GM19238 (cell line): ENCODE measurements around the gene FBN2.
"Not testable (repeated sequence)": the region's sequence is repeated elsewhere in the genome, so short reads cannot be mapped to it uniquely, and the experiment has no call there.

Experiments used
- DNase-seq: peaks from one replicate; pipeline ENCODE4 v3.0.0; 2011; ENCODE audit warnings: low spot score; ENCODE audit not compliant: insufficient read length

Gene FBN2

DNA sequence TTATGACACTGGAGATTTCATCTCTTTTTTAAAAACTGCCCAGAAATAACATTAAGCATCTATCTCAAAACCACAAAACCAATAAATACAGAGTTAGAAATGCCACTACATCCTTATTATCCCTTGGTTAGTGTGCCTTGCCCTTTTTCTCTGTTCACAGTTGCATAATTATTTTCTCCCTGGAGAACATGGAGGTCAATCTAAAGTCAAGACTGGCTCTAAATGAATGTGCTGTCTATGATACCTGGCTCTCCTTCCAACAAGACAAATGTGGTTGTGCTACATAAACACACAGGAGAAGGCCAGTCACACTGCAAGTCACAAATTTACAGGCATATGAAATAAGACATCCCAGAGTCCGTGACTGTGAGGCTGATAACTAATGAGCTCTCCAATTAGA lies 2.8 kb downstream of the FBN2 start:
- no peak for DNase-seq

DNA sequence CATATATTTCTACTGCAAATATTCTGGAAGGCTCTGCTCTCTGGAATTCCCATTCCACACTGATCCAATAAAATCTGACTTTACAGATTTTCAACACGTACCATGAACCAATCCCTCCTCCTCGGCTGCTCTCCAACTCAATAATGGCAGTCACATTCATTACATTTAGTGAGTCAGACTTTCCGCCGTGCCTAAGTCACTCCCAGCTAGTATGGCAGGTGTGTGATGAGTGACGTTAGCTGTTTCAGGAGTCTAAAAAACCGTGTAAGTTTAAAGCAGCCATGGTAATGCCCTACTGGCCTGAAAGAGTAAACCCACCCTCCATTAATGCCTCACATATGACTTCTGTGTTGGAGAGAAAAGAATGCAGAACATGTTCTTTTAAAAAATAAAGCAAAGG lies 3.3 kb downstream of the FBN2 start:
- DNase-seq = no peak

DNA sequence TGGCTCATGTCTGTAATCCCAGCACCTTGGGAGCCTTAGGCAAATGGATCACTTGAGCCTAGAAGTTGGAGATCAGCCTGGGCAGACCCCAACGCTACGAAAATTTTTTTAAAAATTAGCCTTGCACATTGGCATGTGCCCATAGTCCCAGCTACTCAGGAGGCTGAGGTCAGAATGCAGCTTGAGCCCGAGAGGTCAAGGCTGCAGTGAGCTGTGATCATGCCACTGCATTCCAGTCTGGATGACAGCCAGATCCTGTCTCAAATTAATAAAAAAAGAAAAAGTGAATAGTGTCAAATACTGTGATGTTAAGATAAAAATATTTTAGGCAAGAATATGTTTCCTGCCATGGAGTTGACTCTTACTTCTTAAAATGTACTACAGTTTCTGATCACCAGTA lies 5.3 kb downstream of the FBN2 start:
- DNase-seq = no peak

DNA sequence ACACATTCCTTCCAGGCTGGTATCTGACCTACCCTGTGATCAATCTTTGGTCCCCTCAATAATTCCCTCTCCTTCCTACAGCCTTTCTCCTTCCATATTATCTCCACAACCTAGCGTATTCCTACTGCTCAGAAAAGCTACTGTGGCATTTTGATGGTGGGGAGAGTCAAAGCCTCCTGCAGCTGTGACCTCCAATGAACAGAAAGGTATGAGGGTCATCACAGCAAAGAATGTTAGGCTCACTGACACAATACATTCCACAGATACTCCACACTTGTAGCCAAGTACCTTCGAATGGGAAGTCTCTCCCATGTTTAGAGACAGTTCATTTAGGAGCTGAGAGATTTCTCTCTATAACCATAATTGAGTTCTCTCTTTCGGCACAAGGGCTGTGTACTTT lies 5.9 kb downstream of the FBN2 start:
- DNase-seq = no peak

DNA sequence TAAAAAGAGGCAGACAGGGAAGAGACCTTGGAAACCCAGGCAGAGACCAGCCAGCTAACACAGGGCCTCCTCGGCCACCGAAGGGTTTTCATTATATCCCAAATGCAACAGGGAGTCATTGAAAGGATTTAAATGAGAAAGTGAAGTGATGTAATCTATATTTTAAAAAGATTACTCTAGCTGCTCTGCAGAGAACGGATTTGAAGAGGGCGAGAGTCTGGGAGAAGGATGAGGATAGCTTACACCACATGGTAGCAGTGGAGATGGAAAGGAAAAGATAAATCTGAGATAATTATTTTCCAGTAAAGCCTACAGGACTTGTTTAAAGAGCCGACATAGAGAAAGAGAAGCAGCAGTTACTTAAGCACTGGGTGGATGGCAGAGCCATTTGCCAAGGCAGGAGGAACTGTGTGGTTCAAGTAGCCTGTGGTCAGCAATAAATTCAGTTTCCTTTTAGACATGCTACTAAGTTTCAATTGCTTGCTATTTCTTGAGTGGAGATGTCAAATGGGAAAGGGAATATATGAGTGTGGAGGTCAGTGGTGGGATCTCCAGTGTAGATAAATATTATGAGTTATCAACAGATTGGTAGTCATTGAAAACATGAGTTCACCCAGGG lies 9.3 kb downstream of the FBN2 start:
- no peak for DNase-seq

DNA sequence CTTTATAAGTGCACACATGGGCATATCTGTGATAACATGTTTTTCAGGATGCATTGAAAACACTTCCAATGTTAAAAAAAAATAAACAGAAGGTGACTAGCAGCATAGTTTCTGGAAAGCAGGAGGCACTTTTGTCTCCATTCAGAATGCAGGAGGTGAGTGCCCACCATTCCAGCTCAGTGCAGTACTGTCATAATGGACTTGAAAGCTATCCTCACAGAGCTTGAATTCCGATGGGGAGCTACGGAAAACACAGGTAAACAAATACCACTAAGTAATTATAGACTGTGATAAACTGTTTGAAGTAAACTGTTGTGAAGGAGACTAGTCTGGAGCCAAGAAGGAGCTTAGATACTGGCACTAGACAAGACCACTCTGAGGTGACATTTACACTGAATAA lies 9.9 kb downstream of the FBN2 start:
- DNase-seq = no peak

DNA sequence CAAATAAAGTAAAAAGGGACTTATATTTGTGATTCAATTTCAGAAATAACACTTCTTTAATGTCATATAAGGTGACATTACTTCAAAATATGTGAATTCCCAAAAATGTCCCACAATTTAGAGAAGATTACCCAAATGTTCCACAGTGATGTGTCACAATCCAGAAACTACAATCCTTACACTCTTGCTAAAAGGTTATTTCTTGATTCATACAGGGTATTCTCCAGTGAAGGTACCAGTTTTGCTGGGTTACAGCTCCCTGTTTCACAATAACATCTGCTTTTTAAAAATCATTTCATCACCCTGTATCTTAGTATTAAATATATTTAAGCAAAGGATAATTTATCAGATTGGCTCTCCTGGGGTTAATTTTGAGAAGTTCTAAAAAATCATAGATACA lies 11.0 kb downstream of the FBN2 start:
- no peak for DNase-seq

DNA sequence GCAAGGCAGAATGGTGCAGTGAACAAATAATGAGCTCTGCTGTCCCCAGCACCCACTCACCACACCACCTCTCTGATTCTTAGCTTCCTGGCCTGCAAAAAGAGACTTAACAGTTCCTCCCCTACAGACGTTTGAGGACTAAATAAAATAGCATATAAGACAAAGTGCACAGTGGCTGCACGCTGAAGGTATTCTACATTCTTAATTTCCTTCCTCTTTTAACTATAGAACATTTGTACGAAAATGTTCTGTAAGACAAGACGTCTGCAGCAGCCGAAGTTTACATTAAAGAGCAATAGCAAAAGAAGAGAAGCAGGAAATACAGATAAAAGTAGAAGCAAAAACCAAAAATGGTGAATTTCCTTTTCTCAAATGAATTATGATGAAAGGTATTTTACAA lies 15.7 kb downstream of the FBN2 start:
- DNase-seq = no peak

DNA sequence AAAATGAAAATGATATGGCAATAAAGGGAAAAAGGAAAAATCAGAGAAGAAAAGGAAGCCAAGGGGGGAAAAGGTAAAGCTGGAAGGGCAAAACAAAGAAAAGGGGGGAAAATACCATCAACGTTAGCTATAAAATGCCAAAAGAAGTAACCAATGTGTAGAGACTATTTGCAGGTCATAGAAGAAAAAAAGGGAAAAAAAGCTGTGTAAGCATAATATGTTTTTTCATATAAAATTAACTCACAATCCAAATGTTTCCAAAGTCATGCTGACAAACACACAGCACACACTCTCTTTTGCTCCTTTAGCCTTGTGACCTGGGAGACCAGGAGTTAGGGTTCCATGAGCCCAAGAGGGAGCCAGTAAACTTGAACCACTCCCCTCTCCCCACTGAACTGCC lies 18.2 kb downstream of the FBN2 start:
- no peak for DNase-seq

DNA sequence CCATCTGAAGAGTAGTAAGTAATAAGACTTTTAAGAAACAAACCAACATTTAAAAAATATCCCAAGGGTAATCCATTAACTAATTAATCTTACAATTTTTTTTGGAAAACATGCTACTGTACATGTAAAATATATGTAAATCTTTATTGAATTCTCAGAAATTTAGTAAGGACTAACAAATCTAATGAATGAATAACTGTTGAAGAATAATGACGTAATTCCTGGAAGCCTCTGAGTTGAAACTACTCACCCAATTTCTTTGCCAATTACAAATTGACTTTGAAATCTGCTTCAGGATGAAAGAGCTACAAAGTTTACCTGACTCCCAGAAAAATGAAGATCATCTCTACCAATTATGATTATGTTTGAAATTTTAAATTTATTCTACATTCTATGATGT lies 21.1 kb downstream of the FBN2 start:
- DNase-seq = no peak

DNA sequence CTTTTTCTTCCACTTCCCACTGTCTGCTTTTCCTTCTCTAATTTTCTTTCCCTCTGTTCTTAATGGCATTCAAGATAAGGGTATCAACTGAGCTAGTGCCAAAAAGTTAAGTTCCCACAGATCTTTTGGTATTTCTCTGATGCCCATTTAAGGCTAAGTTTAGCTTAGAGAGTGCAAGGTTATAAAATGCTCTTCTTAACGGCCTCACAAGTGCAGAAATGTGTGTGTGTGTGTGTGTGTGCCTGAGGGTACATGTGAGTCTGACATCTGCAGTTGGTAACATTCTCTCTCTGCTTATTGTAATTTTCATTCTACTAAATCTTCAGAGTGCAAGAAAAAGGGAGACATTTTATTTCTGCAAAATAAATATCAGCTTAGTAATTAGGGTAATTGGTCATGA lies 24.2 kb downstream of the FBN2 start:
- DNase-seq = no peak

DNA sequence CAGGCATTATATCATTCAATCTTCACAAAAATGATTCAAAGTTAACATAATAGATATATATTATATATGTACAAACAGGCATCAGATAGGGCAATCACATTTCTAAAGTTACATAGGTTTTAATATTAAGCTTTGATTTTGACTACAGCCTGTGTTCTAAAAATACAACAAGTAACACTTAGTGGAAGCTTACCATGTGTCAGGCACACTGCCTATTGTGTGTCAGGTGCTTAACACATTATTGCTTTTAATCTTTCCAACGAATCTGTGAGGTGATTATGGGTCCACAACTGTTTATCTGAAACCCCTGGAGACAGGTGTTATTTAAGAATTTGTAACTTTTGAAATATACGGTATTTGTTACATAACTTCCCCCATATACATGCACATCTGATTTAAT lies 25.2 kb downstream of the FBN2 start:
- no peak for DNase-seq

DNA sequence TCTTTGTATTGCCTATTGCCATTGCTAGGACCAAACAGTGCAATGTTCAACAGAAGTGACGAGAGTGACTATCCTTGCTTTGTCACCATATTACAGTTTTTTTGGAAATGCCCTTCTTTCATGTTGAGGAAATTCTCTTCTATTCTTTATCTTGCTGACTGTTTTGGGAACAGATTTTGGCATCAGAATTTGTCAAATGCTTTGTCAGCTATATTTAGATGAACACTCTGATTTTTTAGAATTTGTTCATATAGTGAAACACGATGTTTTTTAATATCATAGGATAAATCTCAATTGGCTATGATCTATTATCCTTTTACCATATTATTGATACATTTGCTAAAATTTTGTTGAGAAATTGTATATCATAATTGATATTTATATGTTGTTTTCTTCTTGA lies 31.4 kb downstream of the FBN2 start:
- no peak for DNase-seq

DNA sequence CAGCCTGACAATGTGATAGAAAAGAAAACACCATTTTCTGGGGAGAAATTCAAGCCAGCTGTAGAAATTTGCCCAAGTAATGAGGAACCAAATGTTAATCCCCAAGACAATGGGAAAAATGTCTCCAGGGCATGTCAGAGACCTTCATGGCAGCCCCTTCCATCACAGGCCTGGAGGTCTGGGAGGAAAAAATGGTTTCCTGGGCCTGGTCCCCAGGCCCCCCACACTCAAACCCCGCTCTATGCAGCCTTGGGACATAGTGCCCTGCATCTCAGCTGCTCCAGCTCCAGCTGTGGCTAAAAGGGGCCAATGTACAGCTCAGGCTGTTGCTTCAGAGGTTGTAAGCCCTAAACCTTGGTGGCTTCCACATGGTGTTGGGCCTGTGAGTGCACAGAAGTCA lies 34.3 kb downstream of the FBN2 start:
- DNase-seq = not testable (repeated sequence)

DNA sequence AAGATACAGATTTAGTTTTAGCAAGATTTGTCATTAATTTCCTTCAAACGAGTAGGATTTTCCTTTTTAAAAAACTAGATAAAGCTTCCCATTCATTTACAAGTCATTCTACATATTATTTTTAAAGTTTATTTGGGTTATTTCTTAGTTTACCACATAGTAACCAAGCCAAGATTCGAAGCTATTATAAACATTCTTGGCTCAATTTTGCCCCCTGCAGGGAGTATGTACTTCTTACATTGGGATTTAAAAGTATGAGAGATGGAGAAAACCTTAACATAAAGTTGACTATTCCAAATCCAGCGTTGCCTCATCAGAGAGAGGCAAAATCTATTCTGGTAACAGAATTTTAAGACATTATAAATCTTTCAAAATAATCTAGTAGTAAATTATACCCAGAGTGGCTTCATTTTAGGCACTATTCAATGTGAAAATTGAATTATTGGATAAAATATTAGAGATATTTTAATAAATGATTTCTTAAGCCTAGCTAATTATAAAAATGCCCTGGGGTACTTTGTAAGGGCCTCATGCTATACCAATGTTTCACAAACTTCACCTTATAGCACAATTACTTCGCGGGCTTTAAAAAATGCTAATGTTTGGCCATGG lies 39.1 kb downstream of the FBN2 start:
- DNase-seq = no peak

DNA sequence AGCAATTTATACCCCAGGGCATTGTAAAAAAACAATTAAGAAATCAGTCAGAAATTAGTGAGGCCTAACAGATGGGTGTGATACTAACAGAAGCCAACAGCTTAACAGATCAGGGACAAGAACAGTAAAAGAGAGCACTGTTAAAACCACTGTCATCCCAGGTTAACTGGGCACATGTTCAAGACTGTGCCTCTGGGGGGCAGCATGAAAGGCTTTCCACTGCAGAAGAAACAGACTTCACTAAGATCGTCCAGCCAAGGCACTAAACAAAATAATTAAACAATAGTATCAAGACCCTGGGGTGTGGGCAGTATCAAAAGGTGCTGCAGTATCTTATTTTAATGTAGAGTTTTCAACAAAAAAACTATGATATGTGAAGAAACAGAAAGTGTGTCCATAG lies 43.5 kb downstream of the FBN2 start:
- DNase-seq = no peak

DNA sequence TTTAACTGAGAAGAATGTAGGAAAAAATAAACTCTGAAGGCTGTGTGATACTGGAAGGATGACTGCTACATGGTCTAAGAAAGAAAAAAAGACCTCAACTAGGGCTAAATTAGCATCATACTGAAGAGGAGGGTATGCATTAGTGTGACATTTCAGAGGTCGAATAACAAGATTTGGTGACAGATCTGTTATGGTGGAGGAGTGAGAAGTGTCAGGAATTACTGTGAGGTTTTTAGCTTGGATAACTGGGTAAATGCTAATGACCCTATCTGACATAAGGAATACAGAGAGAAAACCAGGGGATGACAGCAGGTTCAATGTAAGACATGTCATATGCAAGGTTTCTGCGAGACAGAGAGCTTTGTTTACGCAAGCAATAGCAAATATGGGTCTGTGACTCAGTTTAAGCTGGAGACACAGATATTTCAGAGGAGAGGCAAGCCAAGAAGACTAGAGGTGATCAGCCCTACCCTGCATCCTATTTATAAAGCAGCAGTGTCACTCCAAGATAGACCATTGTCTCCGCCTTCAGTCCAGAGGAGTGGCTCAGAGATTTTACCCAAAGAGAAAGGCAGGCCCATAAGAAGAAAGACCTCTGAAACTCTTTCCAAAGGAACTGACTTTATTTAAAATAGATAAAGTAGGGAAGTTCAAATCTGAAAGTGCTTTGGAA lies 44.3 kb downstream of the FBN2 start:
- no peak for DNase-seq

DNA sequence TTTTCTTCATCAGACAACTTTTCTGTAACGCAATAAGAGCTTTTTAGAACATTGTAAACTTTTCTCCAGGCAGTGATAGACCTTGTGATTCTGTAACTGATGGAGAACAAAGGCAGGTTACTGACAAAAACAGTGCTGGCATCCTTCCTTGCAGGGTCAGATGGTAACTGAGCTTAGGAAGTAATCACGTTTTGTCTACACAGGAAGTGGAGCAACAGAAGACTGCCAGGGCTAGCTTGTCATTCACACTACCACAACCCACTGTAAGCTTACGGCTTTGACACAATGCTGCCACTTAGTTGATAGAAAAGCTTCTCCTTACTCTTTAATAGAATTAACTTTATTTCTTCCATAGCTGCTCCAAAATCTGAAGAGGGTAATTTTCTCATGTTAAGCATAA lies 46.8 kb downstream of the FBN2 start:
- no peak for DNase-seq

DNA sequence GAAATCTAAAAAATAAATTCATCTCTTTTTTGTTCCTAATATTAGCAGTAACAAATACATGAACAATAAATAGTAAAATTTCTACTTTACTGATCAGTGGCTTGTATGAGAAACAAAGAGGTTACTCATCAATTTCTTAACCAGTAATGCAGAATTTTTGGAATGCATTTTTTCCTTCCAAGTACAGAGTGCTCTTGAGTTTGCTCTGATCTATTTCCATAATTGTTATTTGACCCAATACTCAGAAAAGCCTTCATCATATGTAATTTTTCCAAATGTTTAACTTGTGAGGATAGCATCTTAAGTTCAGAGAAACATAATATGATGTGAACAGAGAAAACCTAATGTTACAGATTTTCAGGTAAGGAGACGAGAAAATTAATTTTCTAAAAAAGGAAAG lies 47.3 kb downstream of the FBN2 start:
- DNase-seq = no peak

DNA sequence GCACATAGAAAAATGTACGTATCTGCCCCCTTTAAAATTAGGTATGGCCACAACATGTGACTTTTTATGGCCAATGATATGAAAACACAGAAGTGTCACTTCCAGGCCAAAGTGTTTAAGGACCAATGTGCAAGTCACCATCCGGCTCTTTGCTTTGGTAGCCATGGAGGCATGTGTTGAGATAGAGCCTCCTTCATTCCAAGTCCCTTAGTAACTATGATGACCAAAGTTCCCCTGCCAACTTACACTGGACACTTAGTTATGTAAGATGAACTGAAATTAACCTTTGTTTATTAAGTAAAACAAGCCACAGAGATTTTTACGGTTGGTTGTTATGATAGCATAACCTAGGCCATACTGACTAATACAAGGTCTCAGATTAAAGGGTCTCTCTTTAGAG lies 51.0 kb downstream of the FBN2 start:
- DNase-seq = no peak

DNA sequence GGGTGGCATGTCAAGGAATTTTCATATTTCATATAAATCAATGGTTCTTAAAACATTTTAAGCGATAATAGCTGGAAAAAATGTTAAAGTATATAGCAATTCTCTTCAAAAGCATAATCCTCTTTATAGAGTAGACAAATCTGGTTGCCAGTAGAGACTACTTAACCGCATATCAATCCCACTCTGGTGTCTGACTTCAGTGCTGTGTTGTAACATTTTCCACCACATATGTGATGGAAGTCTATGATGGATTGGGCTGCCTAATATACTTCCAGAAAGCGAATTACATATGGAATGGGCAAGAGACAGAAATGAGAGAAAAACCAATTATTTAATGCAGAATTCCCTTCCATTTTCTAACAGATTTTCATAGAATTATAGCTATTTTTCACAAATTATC lies 54.3 kb downstream of the FBN2 start:
- DNase-seq = no peak

DNA sequence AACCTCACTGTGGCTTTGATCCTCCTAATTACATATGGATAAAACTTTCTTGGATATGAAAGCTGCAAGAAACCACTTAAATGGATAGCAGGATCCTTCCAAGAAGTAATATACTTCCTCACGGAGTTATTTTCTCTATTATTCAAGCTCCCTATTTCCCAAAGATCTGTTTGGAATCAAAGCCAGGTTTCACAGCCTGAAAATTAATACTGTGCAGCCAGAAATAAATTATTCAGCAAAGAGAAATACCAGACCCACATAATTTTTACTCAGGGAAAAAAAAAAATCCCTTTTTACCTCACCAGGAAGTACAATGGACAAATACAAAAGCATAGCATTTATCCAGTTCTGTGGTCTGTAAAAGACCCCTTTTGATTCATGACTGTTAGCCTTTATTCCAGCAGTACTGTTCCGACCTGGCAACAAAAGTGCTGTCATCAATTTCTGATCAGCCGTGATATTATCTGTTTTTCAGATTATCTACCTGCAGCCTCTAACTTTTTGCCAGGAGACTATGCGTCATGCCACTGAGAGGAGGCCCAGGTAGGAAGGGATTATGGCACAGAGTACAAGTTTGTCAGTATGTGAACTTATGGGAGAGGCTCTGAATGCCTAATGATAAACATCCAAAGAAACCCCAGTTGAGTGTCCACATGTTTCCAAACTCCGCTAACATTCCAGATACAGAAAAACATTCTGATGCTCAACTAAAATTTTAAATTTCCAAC lies 57.0 kb downstream of the FBN2 start:
- DNase-seq = no peak

DNA sequence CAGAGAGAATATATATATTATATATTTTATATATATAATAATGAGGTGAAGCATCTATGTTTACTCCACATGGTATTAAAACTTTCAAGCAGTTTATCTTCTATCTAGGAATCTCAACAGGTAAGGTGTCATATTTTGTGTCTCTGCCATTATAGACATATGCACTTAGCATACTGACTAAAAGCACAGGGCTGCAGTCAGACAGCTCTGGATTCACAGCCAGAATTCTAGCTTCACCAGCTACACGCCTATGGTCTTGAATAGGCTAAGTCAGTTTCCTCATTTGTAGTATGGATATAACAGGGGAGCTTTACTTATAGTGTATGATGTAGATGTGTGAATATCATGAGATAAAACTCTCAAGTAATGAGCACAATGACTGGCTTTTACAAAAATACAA lies 57.9 kb downstream of the FBN2 start:
- no peak for DNase-seq
